T-helper 1 cell (primary cell): Measurements from ENCODE around the gene WNT1.

Source experiments
- DNase-seq, 5 donors: peaks; one replicate each; pipeline ENCODE4 v3.0.0-alpha.2; 2012 to 2020
- total RNA-seq, 4 donors: gene quantifications; one replicate each; lab custom pipeline; 2026; lab: John Stamatoyannopoulos, UW

The WNT1 gene
- 0.54 to 2.7 (median 1.8) reads per million in 4 donors for total RNA-seq

GRCh38 chr12:48978291-48978740, at the start of gene WNT1:
WNT1 (plus strand) TSS chr12:48978322; CDS start chr12:48978651, 329 bp downstream.
- DNase-seq: no peak

DNA sequence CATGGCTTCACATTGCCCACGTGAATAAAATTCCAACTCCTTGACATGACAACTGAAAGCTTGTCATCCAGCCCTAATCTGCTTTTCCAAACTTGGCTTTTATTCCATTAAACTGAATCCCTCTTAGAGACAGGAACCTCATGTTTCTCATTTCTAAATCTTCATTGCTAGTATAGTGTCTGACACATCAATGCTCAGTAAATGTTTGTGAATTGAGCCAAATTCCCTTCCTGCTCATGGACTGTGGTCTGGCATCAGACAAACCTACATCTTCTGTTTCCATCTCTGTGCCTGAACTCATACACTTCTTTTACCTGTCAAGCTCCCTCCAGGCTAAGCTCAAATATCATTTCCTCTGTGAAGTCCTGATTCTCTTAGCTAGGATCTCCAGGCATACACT, 48.6 kb upstream of the WNT1 start:
- DNase-seq: no peak

DNA sequence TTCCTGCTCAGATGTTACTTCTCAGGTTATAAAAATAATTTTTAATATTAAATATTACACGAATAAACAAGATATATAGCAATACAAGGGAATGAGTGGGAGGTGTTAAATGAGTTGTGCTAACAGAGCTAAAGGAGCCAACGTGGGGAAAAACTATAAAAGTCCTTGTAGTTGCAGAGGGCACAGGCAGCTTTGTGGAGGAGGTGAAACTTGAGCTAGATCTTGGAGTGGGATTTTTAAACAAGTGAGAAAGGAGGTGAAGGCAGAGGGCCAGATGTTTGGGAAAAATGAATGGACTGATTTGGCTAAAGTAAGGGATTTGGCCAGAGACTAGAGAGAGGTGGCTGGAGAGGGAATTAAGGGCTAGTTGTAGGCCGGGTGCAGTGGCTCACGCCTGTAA, 47.6 kb upstream of the WNT1 start:
- no peak for DNase-seq

GRCh38 chr12:48932878-48933277, 45.2 kb upstream of the WNT1 start:
- DNase-seq: no peak

GRCh38 chr12:48933664-48934311, 44.3 kb upstream of the WNT1 start:
- DNase-seq: peak in 3 of 5 donors; percentile 15 to 48 (median 28)

DNA sequence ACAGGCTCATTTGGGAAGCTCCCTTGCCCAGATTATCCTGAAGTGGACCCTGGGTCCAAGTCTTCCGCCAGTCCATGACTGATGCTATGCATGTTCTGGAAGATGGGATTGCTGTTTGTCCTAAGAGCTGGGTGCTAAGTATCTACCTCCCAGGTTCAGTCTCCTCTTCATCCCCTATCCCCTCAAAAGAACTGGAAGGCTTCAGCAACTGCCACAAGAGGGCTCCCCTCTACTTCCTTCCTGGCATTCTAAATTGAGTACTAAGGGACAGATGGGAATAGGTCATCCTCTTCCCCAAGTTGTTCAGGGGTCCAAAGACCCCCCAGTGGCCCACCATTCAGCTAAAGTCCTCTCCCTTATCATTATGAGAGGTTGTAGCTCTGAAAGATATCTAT, 43.8 kb upstream of the WNT1 start:
- DNase-seq: peak in 1 of 5 donors; percentile 12

- peak; percentile 55 to 81 (median 71) for DNase-seq
These were observed 41.6 kb upstream of the WNT1 start for GRCh38 chr12:48936379-48936979.

DNA sequence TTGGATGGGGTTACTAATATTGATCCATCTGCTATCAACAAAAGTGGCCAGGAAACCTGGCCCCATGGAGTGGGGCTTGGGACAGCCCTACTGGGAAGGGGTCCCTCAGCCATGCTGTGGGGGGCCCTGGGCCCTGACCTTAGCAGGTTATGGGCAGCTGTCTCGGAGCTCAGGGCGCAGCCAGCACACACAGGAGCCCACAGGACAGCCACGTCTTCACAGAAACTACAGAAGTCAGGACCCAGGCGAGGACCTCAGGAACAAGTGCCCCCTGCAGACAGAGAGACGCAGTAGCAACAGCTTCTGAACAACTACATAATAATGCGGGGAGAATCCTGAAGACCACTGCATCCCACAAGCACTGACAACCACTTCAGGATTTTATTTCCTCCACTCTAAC, 41.0 kb upstream of the WNT1 start:
- no peak for DNase-seq

DNA sequence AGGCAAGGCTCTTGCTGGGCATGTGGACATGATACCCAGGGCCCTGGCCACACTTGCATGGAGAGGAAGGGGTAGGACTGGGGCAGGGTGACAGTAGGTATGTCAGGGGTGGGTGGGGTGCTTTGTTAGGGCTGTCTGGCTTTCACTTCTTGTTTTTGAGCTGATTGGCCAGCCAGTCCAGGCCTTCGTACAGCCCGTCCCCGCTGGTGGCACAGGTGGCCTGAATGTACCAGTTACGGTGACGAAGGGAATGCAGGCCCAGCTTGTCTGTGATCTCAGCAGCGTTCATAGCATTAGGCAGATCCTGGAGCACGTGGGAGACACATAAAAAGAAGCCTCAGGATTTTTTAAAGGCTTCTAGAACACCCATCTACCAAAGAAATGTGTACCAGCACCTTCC, 39.3 kb upstream of the WNT1 start:
- DNase-seq: no peak

DNA sequence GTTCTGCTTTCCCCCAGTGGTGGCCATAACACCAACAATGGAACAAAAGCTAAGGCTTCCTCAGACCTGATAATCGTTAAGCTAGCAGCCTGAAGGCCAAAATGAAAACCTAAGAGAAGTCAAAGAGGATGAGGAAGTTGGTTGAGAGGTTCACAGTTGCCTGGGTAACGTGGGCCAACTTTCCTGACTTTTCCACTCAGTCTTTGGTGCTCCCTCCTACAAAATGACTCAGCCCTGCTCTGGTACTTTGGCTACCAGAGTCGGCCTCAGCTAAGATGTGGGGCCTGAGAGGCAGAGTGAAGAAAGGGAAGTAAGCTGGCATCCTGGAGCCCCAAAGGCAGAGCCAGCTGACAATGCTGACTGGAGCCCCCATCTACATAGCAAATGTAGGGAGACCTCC, 37.9 kb upstream of the WNT1 start:
- DNase-seq: no peak

DNA sequence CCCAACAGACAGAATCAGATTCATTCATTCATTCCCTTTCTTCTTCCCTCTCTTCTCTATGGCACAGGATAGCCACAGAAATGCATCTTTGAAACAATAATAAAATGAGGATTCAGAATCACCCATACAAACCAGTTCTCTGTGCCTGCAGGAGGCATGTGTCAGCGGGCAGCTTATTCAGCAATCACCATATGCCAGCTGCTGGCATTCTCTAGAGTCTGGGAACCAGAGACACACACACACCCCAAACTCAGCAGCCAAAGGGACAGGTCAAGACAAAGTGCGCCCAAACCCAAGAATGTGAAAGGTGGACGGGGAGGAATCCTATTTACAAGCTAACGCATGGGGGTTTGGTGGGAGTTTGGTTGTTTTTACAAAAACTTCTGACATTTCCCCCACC, 34.9 kb upstream of the WNT1 start:
- no peak for DNase-seq

- no peak for DNase-seq
These were observed 31.9 kb upstream of the WNT1 start for GRCh38 chr12:48946205-48946604.

- no peak for DNase-seq
These were observed 31.2 kb upstream of the WNT1 start for GRCh38 chr12:48946943-48947342.

- no peak for DNase-seq
These were observed 30.4 kb upstream of the WNT1 start for GRCh38 chr12:48947727-48948126.

GRCh38 chr12:48952691-48953090, 25.4 kb upstream of the WNT1 start:
- no peak for DNase-seq

- DNase-seq: no peak
These were observed 24.1 kb upstream of the WNT1 start for GRCh38 chr12:48954061-48954460.

- DNase-seq: no peak
These were observed 23.2 kb upstream of the WNT1 start for GRCh38 chr12:48954841-48955501.

DNA sequence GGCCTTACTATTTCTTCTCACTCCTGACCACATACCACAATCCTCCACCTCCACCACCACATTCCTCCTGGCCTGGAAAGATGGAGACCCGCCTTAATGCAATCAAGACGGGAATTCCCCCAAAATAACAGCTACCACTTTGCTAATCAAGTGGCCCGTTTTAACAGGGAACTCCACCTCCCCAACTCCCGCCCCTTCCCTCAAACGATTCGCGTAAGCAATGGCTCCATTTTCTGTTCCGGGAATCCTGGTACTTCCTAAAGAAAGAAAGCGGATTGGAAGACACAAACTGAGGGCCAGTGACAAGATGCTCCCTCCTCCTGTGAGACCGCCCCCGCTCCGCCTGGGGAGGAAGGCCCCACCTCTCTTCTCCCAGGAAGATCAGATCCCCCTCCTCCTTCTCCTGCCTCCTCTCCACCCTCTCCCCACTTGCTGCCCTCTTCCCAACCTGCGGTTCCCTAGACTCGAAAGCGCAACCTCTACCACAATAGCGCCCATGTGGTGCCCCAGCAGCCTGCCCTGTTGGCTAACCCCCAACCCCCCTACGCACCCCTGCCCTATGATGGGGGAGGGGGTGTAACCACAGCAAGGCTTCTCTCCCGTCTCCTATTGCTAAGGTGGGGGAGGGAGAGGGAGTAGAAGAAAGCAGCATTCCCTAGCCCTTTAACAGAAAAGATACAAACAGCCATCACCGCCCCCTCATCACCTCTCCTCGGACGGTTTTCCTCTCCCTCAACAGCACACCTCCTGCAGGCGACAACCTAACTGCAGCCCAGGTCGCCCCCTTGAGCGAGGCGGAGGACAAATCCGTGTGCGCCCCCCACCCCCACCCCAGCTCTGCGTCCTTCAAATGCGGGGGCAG, 21.6 kb upstream of the WNT1 start:
- DNase-seq: no peak

GRCh38 chr12:48957141-48958048, 20.7 kb upstream of the WNT1 start, which contains the start of gene ARF3:
ARF3 (minus strand) TSS chr12:48957487; CDS start chr12:48941095, 16,392 bp downstream.
- DNase-seq: peak; percentile 87 to 94 (median 92)

- DNase-seq: no peak
These were observed 20.1 kb upstream of the WNT1 start for GRCh38 chr12:48958049-48958388.

GRCh38 chr12:48960834-48961233, 17.3 kb upstream of the WNT1 start:
- DNase-seq: no peak

DNA sequence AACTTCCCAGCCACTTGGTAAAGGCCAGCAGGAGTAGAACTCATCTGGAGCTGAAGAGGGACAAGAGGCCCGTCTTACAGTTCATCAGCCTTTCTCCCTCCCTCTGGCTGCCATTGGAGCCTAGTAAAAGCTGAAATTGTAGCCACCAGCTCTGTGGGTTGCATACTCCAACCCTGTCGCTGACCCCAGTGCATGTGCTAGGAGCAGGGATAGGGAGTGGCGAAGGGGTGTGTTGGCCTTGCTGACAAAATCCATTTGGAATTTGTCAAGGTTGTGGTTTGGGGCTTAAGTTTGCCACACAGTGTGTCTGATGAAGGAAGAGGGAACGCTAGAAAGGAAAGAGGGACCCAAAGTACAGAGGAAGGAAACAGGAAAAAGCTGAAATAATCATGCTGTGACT, 16.8 kb upstream of the WNT1 start:
- no peak for DNase-seq
